22Rv1 (cell line): ENCODE measurements around the gene SFT2D1.
A peak's percentile ranks its signal among the peaks of the same experiment; 100 is the strongest.

Source experiments
- H3K27ac ChIP-seq: fragments of 450-650 bp; 2 replicates; pipeline ENCODE4 v1.5.1; 2017
- CTCF ChIP-seq: fragments of 450-650 bp; IDR thresholded peaks from 2 replicates; pipeline ENCODE4 v1.5.1; 2017; ENCODE audit warnings: mild to moderate bottlenecking
- ZFX ChIP-seq: fragments of 450-650 bp; IDR thresholded peaks from 2 replicates; pipeline ENCODE4 v1.6.1; 2017; ENCODE audit warnings: antibody characterized with exemption, borderline replicate concordance

Gene SFT2D1

GRCh38 chr6:166382933-166383801 is 40.8 kb upstream of the SFT2D1 start, which contains the start of gene MPC1:
Gene MPC1 (minus strand): TSS chr6:166382940. CDS start chr6:166382876, 64 bp downstream.
- TF ChIP-seq CTCF (no peak), ZFX (no peak)
- peak within 1 kb of the TSS; percentile 83 for H3K27ac ChIP-seq

DNA sequence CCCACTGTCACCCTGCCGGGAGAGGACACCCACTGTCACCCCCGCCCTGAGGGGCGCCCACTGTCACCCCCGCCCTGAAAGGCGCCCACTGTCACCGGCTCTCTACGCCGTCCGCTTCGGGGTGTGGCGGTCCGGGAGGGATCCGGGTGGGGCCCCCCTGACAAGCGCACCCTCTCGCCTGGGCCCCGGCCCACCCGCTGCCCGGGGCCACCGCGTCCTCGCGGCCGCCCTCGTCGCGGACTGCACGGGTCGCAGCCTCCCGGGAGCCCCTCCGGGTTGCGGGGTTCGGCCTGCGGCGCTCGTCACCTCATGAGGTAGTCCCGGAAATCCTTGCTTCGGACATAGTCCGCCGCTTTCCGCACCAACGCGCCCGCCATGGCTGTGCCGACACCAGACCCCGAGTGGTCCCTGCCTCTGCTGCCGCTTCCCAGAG is 40.2 kb upstream of the SFT2D1 start:
- TF ChIP-seq CTCF (no peak), ZFX (no peak)
- peak overlapping the region; percentile 32; the same call in 1 of the 2 replicates for H3K27ac ChIP-seq

- H3K27ac ChIP-seq: 0 out of 2 replicates have a peak overlapping the region, but pooled peaks have one; percentile 32
- peak; percentile 80 for TF ChIP-seq CTCF
- TF ChIP-seq ZFX: no peak
These were observed 39.6 kb upstream of the SFT2D1 start for GRCh38 chr6:166381733-166382499.

DNA sequence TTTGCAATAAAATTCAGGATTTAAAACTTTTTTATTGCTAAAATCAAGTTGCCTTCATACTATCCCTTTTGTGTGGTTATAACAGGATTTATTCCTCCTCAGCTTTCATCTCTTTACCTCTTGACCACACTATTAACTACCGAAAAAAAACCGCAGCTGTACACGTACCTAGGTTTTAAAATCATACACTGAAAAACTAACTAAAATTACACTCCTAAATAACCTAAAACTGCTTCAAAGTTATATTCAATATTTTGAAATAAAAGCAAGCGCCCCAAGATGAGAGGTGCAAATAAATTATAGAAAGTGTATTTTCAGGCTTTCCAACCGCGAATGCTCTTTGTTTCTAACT is 39.0 kb upstream of the SFT2D1 start:
- H3K27ac ChIP-seq: no peak overlapping the region
- TF ChIP-seq ZFX (no peak), CTCF (no peak)

GRCh38 chr6:166379800-166380199 is 37.5 kb upstream of the SFT2D1 start:
- TF ChIP-seq CTCF (no peak), ZFX (no peak)
- H3K27ac ChIP-seq: no peak overlapping the region

DNA sequence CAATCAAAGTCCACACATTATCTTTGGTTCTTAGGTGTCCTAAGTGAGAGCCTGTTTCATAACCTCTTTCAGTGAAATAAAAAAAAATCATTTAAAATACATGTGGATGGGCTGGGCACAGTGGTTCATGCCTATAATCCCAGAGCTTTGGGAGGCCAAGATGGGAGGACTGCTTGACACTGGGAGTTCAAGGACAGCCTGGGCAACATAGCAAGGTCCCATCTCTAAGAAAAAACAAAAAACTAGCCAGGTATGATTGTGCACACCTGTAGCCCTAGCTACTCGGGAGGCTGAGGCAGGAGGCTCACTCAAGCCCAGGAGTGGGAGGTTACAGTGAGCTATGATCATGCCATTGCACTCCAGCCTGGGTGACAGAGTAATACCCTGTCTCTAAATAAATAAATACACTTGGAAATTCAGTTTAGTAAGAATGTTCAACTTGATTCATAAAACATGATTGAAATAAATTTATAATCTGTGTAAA is 36.8 kb upstream of the SFT2D1 start:
- TF ChIP-seq ZFX: no peak
- no peak for TF ChIP-seq CTCF
- H3K27ac ChIP-seq: no peak overlapping the region

- no peak for TF ChIP-seq CTCF
- TF ChIP-seq ZFX: no peak
- H3K27ac ChIP-seq: no peak overlapping the region
These were observed 35.4 kb upstream of the SFT2D1 start for GRCh38 chr6:166377721-166378120.
